Measurements from ENCODE around the gene NDUFB11.

NDUFB11 gene

GRCh38 chrX:47174376-47174775, 29.9 kb upstream of the NDUFB11 start:
- DNase-seq = no peak

DNA sequence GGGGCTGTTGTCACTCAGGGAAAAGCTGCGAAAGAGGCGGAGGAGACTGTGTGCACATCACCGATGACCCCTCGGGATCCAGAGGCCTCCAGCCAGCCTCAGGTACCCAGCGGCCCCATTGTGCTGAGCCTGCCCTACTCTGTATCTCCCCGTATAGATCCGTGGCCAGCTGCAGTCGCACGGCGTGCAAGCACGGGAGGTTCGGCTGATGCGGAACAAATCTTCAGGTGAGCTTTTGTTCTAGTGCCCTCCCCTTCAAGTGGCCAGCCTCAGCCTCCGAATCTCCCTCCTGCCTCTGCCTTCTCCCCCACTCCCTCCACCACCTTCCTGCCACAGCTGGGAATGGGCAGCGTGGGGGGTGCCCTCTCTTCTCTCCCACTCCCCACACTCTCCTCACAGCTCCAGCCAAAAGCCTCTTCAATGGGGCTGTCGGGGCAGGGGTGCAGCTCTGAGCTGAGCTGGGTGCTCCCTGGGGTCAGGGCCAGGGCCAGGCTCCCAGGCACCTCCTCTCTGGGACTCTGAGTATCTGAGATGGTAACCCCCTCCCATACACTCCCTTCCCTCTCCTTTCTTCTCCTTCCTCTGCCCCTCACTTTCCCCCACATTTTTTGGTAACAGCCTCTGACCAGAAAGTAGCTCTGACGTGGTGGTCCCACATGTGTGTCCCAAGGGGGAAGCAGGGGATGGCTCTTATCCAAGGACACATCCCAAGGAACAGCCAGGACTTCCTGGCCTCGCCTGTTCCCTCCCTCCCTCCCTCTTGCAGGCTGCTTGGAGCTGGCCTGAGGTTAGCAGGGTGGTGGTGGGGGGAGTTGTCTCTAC, 28.7 kb upstream of the NDUFB11 start:
- no peak for DNase-seq

DNA sequence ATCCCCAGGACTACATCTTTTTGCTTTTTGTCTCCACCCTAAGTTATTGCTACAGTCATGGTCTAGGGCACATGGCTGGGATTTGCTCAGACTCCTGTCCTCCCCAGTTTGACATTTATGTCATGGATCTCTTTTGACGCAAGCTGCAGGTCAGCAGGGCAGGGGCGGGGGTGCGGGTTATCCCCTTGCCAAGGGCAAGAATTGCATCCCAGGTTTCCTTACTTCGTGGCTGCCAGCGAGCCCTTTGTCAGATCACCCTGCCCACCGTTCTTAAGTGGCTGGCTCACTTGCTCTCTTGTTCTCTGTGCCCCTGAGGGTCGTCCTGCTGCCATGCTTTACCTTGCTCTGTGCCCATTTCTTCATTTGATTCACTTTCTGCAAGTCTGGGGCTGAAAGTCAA, 28.0 kb upstream of the NDUFB11 start:
- DNase-seq = no peak

DNA sequence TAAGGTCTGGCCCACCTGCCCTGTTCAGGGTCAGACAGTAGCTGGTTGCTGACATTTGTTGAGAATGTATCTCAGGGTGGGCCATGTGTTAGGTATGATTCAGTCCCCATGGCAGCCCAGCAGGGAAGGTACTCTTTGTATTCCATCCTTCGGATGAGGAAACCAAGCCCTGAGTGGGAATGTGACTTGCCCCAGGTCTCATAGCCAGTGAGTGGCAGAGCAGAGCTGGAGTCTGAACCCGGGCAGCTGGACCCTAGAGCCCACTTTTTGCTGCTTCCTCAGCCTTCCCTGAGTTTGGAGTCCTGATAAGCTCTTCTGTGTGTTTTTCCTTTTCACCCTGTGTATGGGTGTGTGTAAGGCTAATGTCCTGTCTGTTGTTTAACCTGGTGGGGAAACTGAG, 27.5 kb upstream of the NDUFB11 start:
- DNase-seq = no peak

GRCh38 chrX:47170861-47171692, 26.6 kb upstream of the NDUFB11 start:
- DNase-seq = no peak

GRCh38 chrX:47169726-47170515, 25.4 kb upstream of the NDUFB11 start:
- DNase-seq = no peak

- no peak for DNase-seq
These were observed 24.8 kb upstream of the NDUFB11 start for GRCh38 chrX:47169273-47169672.

GRCh38 chrX:47168495-47169073, 24.1 kb upstream of the NDUFB11 start:
- DNase-seq = no peak

DNA sequence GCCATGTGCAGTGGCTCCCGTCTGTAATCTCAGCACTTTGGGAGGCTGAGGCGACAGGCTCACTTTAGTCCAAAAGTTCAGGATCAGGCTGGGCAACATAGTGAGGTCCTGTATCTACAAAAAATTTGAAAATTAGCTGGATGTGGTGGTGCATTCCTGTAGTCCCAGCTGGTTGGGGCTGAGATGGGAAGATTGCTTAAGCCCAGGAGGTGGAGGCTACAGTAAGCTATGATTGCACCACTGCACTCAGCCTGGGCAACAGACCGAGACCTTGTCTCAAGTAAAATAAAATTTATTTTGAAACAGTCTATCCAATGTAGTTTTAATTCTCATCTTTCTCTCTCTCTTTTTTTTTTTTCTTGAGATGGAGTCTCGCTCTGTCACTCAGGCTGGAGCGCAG, 21.6 kb upstream of the NDUFB11 start:
- DNase-seq = no peak

- no peak for DNase-seq
These were observed 19.9 kb upstream of the NDUFB11 start for GRCh38 chrX:47164420-47164819.

- DNase-seq = no peak
These were observed 18.6 kb upstream of the NDUFB11 start for GRCh38 chrX:47162927-47163583.

DNA sequence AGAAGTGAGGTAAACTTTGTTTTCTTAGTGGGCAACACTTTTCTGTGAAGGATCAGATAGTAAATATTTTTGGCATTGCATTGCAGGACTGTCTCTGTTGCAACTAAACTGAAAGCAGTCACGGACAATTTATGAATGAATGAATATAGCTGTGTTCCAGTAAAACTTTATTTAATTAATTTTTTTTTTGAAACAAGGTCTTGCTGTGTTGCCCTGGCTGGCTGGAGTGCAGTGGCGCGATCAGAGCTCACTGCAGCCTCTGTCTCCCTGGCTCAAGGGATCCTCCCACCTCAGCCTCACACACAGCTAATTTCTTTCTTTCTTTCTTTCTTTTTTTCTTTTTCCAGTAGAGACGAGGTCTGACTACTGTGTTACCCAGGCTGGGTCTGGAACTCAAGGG, 16.3 kb upstream of the NDUFB11 start:
- no peak for DNase-seq

- DNase-seq = no peak
These were observed 14.3 kb upstream of the NDUFB11 start for GRCh38 chrX:47158781-47159180.

DNA sequence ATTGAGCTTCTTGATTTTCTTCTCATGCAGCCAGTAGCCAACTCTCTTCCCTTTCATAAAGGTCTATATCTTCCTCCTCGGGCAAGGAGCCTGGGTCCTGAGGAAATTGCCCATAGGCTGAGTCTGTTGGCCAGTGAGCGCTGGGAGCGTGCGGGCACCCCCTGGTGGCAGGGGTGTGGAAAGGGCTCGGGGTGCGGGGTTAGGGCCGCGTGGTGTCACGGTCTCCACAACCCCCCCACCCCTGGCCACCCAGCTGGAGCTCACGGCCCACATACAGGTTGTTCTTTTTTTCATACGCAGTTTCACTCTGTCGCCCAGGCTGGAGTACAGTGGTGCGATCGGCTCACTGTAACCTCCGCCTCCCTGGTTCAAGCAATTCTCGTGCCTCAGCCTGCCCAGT, 13.6 kb upstream of the NDUFB11 start:
- DNase-seq = no peak

DNA sequence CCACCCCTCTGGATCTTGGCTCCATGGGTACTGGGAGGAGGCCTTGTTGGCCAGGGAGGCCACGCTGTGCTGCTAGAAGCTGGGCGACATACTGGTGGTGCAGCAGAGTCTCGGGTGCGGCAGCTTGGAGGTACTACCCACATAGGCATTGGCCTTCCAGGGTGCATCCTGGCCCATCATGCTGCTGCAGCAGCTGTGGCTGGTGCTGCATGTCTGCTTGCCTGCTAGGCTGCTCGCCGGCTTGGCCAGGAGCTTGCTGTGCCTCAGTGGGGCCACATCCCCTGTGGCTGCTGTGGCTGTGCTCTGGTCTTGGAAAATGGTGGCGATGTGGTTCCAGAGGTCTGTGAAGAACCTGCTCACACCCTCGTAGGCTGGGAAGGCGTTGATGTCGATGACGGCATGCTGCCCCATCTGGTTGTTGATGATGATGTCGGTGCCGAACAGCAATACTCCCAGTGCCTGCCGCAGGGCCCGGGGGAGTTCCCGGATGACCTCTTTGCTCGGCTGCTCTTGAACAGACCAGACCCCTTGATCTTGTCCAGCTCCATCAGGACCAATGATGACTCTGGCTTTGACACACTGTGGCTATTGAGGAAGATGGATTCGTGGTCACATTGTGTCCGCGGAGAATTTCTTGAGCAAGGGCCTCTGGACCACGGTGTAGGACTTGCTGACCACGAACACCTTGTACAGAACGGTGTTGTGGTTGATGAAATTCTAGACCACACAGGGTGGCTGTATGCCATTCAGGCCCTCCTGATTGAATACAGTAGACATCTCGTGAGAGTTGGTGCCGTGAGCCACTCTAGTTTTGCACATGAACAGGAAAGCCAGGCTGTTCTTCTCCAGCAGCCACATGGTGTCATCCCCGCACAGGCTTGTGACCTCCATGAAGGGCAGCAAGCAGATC, 12.4 kb upstream of the NDUFB11 start:
- no peak for DNase-seq

DNA sequence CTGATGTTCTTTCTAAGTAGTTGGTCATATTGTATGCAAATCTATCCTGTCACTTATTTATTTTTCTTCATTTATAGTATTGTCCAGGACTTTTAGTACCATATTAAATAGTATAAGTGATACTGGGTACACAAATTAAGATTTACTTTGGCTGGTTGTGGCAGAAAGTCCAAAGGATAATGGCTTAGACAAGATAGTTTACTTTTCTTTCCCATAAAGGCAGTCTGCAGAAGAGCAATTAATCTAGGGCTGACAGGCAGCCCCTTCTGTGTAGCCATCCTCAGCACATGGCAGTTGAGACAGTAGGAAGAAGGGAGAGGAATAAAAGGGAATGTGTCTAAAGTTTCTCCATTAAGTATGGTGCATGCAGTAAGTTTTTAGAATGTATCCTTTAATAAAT, 6.9 kb upstream of the NDUFB11 start:
- no peak for DNase-seq

DNA sequence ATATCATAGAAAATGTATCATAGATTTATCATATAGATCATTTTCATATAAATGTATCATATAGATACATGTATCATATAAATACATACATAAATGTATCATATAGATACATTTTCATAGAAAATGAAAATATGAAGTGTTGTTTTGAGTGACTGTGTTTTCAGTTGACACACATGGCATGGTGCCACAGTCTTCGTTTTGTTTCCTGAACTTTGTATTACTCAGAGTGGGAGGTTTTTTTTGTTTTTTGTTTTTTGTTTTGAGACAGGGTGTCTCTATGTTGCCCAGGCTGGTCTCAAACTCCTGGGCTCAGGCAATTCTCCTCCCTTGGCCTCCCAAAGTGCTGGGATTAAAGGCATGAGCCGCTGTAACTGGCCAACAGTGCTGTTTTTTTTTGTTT, 4.4 kb upstream of the NDUFB11 start:
- no peak for DNase-seq

- no peak for DNase-seq
These were observed 2.7 kb upstream of the NDUFB11 start for GRCh38 chrX:47146936-47147859.

DNA sequence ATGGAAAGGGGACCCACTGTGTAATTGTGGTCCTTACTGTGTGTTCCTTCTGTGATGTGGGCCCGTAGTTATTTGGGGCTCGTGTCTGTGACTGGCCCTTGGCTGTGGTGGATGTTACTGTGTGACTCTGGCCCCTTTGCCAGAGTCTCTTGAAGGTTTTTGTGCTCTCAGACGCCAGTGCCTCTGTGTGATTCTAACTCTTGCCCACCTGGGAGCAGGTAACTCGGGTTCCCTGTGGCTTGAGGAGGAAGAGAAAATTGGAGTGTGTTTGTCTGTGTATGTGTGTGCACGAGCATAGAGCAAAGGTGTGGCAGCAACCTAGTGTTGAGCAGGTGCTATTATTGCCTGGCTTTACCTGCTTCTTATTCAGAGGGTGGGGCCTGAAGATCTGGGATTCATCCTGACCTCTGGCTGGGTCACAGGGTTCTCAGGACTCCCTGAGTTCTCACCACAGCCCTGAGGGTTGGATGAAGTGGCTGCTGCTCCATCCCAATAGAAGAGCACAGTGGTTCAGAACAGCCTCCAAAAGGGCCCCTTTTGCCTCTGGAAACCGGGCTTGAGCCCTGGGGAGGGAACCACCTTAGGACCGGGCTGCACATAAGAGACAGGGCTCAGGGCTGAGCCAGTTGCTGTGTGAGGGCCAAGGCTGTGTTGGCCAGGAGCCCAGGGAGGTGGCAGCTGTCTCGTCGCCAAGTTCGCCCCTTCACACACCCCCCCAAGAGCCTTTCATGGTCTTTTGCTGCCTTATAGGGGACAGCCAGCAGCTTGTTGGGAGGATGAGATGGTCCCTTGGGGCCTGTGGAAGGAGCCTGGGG, 1.8 kb upstream of the NDUFB11 start:
- no peak for DNase-seq

Data from NCI-H2029 treated with DMSO at 0.1 percent for 48 hours (cell line).